UCSD-AML1 (cell line): ENCODE measurements around the gene LCN6.
A peak's percentile ranks its signal among the peaks of the same experiment; 100 is the strongest.
"Not testable (repeated sequence)": the region's sequence is repeated elsewhere in the genome, so short reads cannot be mapped to it uniquely, and the experiment has no call there.

Experiments
- DNase-seq: peaks from one replicate; lab custom pipeline; 2025; ENCODE audit not compliant: unreplicated experiment; lab: John Stamatoyannopoulos, UW

Gene LCN6

DNA sequence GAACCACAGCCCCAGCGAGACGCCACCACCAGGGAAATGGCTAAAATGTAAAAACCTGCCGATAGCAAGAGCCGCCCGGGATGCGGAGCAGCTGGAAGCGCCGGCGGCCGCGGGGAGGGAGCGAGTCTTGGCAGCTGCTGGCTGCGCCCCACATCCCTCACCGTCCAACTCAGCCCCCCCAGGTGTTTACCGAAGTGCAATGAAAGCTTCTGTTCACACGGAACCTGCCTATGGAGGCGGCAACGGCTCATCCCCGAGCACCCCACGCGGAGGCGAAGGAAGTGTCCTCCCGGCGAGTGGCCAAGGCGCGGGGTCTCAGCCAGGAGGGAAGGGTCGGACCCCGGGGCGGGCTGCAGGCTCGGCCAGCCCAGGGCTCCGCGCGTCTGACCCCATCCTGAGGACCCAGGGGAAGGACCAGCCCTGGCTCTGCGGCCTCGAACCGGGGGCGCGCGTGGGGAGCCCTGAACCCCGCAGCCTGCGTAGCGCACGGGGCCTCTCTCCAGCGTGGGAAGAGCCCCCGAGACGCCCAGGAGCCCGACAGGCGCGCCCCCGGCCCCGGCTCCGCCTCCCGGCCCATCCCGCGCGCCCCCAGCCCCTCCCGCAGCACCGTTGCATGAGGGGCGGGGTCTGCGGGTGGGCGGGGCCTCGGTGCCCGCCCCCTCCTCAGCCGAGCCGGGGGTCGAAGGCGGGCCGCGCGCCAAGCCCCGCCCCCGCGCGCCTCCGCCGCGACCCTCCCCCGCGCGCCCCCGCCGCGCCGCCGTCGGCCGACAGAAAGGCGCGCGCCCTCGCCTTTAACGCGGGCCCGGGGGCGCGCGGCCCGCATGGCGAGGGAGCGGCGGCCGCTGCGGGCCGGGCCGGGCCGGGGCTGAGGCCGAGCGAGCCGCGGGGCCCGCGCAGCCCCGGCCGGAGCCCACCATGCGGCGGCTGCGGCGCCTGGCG lies 36.3 kb downstream of the LCN6 start, which contains the start of gene DIPK1B:
TSS of gene DIPK1B (plus strand) at position 822 of the 939 bp plus-strand sequence. CDS start at position 916, 94 bp downstream.
- DNase-seq, result peak; percentile 82

DNA sequence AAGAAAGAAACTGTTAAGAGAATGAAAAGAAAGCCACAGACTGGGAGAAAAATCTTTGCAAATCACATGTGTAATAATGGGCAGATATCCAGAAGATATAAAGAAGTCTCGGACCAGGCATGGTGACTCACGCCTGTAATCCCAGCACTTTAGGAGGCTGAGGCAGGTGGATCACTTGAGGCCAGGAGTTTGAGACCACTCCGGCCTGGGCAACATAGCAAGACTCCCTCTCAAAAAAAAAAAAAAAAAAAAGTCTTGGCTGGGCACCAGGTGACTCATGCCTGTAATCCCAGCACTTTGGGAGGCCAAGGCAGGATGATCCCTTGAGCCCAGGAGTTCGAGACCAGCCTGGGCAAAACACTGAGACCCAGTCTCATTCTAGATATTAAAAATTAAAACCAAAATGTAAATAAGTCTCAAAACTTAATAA lies 37.1 kb downstream of the LCN6 start:
- not testable (repeated sequence) for DNase-seq

DNA sequence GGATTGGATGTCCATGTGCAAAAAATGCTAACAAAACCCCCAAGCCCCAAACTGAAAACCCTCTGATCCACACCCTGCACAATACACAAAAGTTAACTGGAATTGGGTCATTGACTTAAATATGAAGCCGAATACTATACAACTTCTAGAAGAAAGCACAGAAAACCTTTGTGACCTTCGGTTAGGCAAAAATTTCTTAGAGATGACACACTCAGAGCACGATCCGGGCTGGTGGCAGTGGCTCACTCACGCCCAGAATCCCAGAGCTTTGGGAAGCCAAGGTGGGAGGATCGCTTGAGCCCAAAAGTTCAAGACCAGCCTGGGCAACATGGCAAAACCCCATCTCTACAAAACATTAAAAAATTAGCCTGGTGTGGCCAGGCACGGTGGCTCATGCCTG lies 37.8 kb downstream of the LCN6 start:
- no peak for DNase-seq

DNA sequence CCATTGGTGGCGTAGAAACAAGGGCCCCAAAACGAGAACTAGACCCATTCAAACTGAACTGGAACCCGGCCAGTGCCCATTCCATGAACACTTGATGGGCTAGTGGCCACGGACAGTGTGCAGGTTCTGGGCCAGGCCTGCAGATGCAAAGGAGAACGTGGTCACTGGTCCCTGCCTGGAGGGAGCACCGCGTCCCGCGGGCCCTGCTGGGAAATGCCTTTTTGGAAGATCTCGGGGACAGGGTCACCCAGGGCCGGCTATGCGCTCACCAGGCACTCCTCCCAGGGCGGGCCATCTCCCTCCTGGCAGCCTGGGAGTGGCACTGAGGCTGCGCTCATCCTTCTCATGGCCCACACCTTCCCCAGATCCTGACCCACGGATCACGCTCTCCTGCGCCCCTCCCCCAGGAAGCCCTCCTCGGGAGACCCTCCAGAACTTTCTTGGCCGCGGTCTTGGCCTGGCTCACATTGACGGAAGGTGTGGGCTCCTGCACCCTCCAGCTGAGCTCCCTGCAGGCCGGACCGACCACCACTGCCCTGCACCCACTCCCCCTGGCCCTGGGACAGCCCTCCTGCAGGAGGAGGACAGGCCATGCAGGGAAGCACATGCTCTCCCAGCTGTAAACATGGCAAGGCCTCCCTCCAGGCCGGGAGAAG lies 38.7 kb downstream of the LCN6 start:
- DNase-seq, result no peak

DNA sequence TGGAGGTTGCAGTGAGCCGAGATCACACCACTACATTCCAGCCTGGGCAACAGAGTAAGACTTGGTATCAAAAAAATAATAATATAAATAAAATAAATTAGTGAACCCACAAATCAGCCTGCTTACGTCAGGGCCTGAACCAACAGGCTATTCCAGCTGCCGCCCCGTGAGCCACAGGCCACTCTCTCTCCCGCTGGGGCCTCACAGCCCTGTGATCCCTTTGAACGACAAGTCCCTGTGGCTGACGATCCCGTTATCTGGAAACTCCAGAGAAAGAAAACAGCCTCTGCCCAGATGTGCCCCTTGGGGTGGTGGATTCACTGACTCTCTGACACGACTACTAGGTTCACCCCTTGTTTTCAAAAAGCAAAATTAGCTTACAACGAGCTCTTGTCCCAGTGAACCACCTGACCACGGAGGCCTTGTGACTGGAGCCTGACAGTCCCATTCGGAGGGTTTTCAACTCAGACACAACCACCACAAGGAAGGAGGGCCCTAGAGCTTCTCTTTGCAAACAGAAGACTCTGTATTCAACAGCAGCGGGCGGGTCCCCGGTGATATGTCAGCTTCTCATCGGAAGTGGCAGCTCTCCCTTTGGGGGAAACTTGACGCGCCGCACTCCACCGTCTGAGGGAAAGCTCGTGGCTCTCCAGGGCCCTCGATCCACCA lies 40.3 kb downstream of the LCN6 start:
- no peak for DNase-seq

DNA sequence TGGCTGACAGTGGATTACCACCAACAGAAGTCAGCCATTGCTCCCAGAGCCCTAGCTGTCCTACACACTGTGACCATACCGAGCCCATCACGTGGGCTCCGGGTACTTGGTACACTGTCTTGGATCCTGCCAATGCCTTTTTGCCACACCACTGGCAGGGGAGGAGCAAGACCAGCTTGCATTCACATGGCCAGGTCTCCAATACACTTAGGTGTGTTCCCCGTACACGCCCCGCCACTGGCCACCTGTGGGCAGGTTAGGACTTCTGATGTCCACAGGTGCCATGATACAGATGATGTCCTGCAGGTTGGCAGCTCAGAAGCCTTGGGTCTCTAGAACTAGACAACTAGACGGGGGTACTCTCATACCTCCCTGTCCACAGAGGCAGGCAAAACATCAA lies 41.3 kb downstream of the LCN6 start:
- DNase-seq, result no peak

DNA sequence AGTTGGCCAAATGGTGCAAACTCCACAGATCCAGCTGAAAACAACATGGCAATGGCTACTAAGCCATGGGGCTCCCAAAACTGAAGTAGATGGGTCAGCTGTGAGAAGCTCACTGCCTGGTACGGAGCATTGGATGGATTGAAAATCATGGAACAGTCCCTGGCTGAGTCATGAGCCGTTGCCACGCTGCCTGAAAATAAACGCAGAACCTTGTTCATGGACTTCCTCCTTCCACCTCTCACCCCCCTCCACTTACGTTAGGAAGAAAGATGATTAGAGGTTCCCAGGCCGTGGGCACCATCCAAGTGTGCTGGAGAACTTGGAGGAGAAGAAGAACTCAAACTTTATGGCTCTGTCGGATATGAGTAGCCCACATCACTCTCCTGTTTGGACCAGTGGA lies 42.8 kb downstream of the LCN6 start:
- DNase-seq, result no peak

DNA sequence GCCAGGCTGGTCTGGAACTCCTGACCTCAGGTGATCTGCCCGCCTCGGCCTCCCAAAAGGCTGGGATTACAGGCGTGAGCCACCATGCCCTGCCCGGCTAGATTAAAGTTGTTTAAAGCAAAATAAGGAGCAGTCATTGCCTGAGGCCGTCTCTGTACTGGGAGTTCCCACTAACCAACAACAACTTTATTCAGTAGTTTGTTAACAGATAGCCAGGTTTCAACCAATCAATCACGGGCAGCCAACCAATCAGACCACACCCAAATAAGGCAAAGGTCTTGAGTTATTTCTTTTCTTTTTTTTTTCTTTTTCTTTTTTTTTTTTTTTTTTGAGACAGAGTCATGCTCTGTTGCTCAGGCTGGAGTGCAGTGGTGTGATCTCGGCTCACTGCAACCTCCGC lies 43.6 kb downstream of the LCN6 start:
- not testable (repeated sequence) for DNase-seq

DNA sequence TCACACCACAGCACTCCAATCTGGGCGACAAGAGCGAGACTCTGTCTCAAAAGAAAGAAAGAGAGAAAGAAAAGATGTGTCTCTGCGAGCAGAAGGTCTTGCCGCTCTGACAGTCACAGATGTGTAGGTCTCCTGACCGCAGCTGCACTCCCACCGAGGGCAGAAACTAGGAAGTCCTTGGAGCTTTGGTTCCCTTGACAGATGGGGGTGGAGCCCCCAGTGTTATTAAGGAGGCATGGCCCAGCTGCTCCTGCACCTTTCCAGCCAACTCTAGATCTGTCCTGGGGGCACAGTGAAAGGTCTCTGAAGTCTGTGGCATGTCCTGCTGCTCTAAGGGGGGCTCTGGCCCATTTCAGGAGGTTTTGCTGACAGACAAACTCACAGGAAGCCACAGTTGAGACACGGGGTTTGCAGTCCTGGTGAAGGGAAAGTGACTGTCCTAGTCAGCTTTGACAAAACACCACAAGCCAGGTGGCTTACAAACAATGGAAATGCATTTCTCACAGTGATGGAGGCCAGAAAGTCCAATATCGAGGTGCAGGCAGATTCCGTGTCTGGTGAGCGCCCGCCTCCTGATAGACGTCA lies 45.0 kb downstream of the LCN6 start:
- peak; percentile 59 for DNase-seq

DNA sequence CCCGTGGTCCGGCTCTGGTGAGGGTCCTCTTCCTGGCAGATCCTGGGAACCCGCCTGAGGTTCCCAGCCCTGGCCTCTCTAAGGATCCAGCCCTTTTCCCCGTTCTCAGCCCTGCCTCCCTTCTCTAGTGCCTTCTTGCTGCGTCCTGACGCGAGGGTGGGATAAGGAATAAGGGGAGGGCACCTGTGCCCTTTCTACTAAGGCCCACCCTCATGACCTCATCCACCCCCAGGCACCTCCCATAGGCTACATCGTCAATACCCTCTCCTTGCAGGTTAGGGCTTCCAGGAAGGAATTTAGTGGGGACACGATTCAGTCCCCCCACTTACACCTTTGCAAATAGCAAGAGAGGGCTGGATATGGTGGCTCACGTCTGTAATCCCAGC lies 46.7 kb downstream of the LCN6 start:
- DNase-seq, result no peak

DNA sequence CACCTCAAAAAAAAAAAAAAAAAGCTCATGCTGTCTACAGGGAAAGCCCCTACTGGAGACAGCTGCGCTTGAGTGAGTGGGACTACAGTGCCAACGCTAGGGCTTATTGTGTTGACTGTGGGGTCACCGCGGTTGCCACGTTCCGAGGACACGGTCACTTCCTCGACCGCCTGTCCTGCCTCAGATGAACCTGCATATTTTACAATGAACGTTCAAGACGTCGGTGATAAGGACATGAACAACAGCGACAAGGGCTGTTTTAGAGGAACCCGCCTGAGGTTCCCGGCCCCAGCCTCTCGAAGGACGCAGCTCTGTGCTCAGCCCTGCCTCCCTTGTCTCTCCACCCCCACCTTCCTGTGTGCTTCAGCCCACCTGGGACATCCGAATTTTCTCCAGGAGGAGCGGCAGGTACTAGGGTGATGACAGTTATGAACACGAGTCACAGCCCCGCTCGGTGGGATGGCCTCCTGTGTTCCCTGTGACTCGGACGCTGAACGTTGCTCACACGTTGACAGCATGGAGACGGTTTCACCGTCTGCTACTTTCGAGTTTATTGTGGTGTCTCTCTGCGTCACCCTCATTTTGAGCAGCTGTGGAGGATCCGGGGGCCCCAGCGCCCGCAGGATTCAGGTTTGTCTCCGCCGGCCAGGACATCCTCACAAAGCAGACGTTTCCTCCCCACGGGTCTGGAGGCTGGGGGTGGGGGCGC lies 47.2 kb downstream of the LCN6 start:
- peak; percentile 43 for DNase-seq

DNA sequence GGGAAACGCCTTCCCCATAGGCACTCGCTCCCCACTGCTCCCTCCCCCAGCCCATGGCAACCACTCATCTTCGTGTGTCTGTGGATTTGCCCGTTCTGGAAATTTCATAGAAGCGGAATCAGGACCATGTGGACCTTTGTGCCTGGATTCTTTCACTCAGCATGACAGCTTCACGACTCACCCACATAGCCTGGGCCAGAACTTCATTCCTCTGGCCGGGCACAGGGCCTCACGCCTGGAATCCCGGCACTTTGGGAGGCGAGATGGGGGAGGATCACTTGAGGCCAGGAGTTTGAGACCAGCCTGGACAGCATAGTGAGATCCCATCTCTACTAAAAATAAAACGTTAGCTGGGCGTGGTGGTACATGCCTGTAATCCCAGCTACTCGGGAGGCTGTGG lies 48.0 kb downstream of the LCN6 start:
- no peak for DNase-seq

DNA sequence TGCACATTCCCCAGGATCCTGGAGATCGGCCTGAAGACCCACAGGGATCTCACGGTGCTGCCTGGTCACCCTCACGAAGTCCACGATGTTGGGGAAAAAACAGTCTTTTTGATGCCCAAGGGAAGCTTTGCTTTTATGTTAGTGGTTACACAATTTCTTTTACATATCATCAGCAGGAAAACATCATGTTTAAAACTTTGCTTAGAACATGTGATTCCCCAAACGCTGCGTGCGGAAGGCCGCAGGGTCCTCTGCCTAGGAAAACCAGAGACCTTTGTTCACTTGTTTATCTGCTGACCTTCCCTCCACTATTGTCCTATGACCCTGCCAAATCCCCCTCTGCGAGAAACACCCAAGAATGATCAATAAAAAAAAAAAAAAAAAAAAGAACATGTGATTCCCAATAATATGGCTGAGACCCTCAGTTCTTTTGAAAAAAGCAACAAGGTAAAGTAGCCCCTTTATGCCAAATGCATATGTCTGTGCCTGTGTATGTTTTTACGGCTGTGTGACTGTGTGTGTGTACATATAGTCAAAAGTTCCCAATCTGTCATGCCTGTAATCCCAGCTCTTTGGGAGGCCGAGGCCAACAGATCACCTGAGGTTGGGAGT lies 49.6 kb downstream of the LCN6 start:
- no peak for DNase-seq

DNA sequence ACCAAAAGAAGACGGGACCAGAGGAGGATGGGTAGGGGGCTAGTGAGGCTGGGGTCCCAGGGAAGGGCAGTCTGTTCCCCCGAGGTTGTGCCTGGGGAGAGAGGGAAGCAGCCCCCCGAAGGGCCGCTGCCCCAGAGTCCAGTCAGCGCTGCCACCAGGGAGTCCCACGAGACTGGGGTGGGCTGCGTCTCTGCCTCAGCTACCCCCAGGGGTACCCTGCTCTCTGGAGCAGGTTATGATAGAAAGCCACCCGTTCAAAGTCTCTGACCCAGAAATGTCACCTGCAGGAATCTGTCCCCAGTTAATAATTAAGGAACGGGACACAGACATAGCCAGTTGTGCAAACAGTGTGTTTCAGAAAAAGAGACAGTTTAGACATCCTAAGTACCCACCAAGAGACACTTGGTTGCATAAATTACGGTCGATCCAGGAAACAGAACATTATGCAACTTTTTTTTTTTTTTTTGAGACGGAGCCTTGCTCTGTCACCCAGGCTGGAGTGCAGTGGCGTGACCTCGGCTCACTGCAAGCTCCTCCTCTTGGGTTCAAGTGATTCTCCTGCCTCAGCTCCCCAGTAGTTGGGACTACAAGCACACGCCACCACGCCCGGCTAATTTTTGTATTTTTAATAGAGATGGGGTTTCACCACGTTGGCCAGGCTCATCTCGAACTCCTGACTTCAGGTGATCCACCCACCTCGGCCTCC lies 50.4 kb downstream of the LCN6 start:
- no peak for DNase-seq

DNA sequence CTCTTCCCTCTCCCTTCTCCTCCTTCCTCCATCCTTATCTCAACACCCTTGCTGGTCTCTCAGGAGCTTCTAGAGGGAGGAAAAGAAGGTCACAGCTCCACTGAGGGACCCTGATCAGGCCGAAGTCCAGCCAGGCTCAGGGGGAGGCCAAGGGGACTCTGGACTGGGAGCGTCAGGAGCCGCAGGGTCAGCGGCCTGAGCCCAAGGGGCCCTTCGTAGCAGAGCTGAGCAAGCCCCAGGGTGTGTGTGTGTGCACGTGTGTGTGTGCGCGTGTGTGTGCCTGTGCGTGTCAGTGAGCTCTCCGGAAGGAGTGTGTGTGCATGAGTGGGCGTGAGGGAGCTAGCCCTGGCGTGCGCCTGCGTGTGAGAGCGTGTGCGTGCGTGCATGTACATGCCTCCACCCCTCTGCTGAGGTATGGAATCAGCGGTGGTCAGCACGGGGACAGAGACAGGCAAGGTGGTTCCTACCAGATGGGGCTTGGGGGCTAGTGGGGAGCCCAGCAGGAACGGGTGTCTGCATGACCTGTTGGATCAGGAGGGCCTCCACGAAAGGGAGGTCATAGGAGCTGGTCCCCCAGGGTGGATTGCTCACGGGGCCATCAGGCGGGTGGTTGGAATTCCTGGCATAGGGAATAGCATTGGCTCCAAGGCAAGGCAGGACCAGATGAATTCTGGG lies 51.0 kb downstream of the LCN6 start:
- DNase-seq, result no peak

DNA sequence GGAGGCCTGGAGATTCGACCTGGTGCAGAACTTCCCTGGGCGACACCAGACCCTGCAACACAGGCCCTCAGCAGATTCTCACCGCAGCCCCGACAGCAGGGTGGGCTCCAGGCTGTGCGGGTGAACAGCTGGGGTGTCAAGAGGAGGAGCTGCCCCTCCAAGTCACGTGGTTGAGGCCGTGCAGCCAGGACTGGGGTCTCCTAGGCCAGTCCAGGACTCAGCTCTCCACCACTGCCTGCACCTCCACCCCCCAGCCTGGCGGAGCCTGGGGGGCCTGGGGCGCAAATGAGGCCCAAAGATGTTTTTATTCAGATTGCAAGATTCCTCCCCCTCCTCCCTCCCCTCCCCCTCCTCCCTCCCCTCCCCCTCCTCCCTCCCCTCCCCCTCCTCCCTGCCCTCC lies 51.8 kb downstream of the LCN6 start:
- no peak for DNase-seq

DNA sequence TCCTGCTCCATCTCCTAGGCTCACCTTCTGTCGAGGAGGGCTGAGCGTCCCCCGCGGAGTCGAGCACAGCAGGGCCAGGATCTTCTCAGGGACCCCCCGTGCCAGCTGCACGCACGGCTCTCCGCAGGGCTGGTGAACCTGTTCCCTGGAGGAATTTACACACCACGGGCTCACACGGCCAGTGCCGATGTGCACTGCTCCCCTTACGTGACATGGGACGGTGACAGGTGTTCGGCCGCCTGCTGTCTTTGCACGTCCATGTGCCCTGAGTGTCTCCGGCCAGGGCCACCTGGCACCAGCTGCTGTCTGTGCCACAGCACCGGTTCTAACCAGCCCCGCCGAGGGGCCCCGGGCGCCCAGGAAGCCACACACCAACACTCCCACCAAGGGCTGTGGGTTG lies 52.4 kb downstream of the LCN6 start:
- no peak for DNase-seq

DNA sequence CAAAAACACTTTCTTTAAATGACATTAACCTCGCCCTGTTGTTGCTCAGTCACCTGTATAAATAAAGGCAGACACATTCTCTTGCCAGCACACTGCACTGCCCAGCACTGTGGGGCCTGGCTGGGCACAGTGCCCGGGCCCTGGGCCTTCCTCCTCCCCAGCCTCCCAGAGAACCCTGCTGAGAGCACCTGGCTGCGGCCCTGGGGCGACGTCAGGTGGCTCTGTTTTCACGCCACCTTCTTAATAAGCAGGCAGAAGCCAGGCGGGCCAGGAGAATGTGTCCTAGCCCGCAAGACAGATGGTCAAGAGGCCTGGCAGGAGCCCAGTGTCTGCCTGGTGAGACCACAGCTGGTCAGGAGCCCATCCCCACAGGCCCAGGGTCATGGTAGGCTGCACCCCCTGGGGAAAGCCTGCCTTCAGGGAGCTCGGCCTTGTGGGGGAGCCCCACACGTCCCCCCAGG lies 52.9 kb downstream of the LCN6 start:
- no peak for DNase-seq

DNA sequence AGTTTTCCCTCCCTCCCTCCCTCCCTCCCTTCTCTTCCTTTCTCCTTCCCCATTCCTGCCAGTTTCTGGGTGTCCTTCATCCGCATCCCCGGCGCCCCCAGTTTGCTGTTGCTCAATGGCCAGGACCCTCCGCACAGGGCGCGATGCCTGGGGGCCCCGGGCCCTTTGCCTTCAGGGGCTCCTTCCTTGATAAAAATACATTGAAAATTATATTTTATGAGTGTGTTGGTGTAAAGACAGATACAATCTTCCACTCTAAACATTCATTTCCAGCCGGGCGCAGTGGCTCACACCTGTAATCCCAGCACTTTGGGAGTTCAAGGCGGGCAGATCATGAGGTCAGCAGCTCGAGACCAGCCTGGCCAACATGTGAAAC lies 53.5 kb downstream of the LCN6 start:
- no peak for DNase-seq
